ENCODE results near the gene AIMP2.
"Not testable (repeated sequence)": the region's sequence is repeated elsewhere in the genome, so short reads cannot be mapped to it uniquely, and the experiment has no call there.

Gene AIMP2

GRCh38 chr7:6008668-6009611, at the start of gene AIMP2, which contains the start of gene PMS2:
Gene AIMP2 (plus strand): TSS chr7:6009272. CDS start chr7:6009364, 92 bp downstream.
Gene PMS2 (minus strand): TSS chr7:6009049. CDS start chr7:6009019, 30 bp downstream.
- peak; percentile 99 for DNase-seq (ENCODE audit: low read depth, low spot score)

GRCh38 chr7:5963205-5963604, 45.9 kb upstream of the AIMP2 start:
- DNase-seq (ENCODE audit: low read depth, low spot score), result not testable (repeated sequence)

- not testable (repeated sequence) for DNase-seq (ENCODE audit: low read depth, low spot score)
Measured at GRCh38 chr7:5963810-5964209, 45.3 kb upstream of the AIMP2 start.

GRCh38 chr7:5970347-5970911, 38.6 kb upstream of the AIMP2 start, which contains the start of gene RSPH10B:
Gene RSPH10B (minus strand): TSS chr7:5970689. CDS start chr7:5967116, 3,573 bp downstream.
- DNase-seq (ENCODE audit: low read depth, low spot score), result peak; percentile 2

- not testable (repeated sequence) for DNase-seq (ENCODE audit: low read depth, low spot score)
Measured at GRCh38 chr7:5973580-5973979, 35.5 kb upstream of the AIMP2 start.

GRCh38 chr7:5979680-5980314, 29.3 kb upstream of the AIMP2 start:
- DNase-seq (ENCODE audit: low read depth, low spot score), result not testable (repeated sequence)

GRCh38 chr7:5987061-5987460, 22.0 kb upstream of the AIMP2 start:
- DNase-seq (ENCODE audit: low read depth, low spot score), result not testable (repeated sequence)

GRCh38 chr7:5997210-5997808, 11.8 kb upstream of the AIMP2 start:
- peak; percentile 74 for DNase-seq (ENCODE audit: low read depth, low spot score)

GRCh38 chr7:6007386-6007785, 1.7 kb upstream of the AIMP2 start:
- DNase-seq (ENCODE audit: low read depth, low spot score), result no peak

GRCh38 chr7:6007835-6008590, 1.1 kb upstream of the AIMP2 start:
- DNase-seq (ENCODE audit: low read depth, low spot score), result not testable (repeated sequence)

- DNase-seq (ENCODE audit: low read depth, low spot score), result not testable (repeated sequence)
Measured at GRCh38 chr7:6010370-6010769, 1.3 kb downstream of the AIMP2 start.

- no peak for DNase-seq (ENCODE audit: low read depth, low spot score)
Measured at GRCh38 chr7:6011541-6011940, 2.5 kb downstream of the AIMP2 start.

- no peak for DNase-seq (ENCODE audit: low read depth, low spot score)
Measured at GRCh38 chr7:6012355-6013104, 3.5 kb downstream of the AIMP2 start.

- DNase-seq (ENCODE audit: low read depth, low spot score), result peak; percentile 79
Measured at GRCh38 chr7:6015917-6016652, 7.0 kb downstream of the AIMP2 start.

GRCh38 chr7:6016653-6016966, 7.5 kb downstream of the AIMP2 start:
- DNase-seq (ENCODE audit: low read depth, low spot score), result no peak

GRCh38 chr7:6020371-6021286, 11.6 kb downstream of the AIMP2 start:
- DNase-seq (ENCODE audit: low read depth, low spot score), result no peak

GRCh38 chr7:6022707-6023106, 13.6 kb downstream of the AIMP2 start:
- DNase-seq (ENCODE audit: low read depth, low spot score), result no peak

GRCh38 chr7:6023974-6024435, 14.9 kb downstream of the AIMP2 start:
- DNase-seq (ENCODE audit: low read depth, low spot score), result no peak
